SK-N-SH treated with all-trans-retinoic acid at 6 μM for 48 hours (cell line): ENCODE results near the gene LYRM4.

Experiments
- ATAC-seq: fragments of 200-7000 bp; cut with Tn5 transposase; 3 replicates; pipeline ENCODE4 v1.9.1; 2020; ENCODE audit warnings: mild to moderate bottlenecking, moderate library complexity
- ARNTL ChIP-seq: fragments of 450-650 bp; formaldehyde crosslinking; IDR thresholded peaks from 2 replicates; pipeline ENCODE4 v1.5.0; 2020; ENCODE audit warnings: low read depth, mild to moderate bottlenecking, moderate library complexity, borderline replicate concordance
- BACH2 ChIP-seq: fragments of 250-450 bp; sonication (Bioruptor Pico); IDR thresholded peaks from 2 replicates; pipeline ENCODE4 v1.9.0; 2021; ENCODE audit warnings: mild to moderate bottlenecking, borderline replicate concordance
- CREB5 ChIP-seq: fragments of 250-450 bp; sonication (Bioruptor Pico); IDR thresholded peaks from 2 replicates; pipeline ENCODE4 v1.5.1; 2020; ENCODE audit warnings: low read depth, mild to moderate bottlenecking, moderate library complexity
- CSDC2 ChIP-seq: fragments of 250-450 bp; sonication (Bioruptor Pico); IDR thresholded peaks from 2 replicates; pipeline ENCODE4 v1.5.0; 2020; ENCODE audit warnings: mild to moderate bottlenecking, moderate library complexity
- ESRRG ChIP-seq: fragments of 250-450 bp; sonication (Bioruptor Pico); IDR thresholded peaks from 2 replicates; pipeline ENCODE4 v1.6.1; 2021; ENCODE audit warnings: mild to moderate bottlenecking
- GLIS3 ChIP-seq: fragments of 250-450 bp; sonication (Bioruptor Pico); IDR thresholded peaks from 2 replicates; pipeline ENCODE4 v1.5.0; 2020; ENCODE audit warnings: mild to moderate bottlenecking, moderate library complexity
- ISL1 ChIP-seq: fragments of 250-450 bp; sonication (Bioruptor Pico); IDR thresholded peaks from 2 replicates; pipeline ENCODE4 v2.1.2; 2022; ENCODE audit warnings: mild to moderate bottlenecking, moderate library complexity
- OSR1 ChIP-seq: fragments of 250-450 bp; sonication (Bioruptor Pico); IDR thresholded peaks from 2 replicates; pipeline ENCODE4 v1.8.0; 2022; ENCODE audit warnings: moderate library complexity, mild to moderate bottlenecking, inconsistent platforms
- PPARA ChIP-seq: fragments of 250-450 bp; sonication (Bioruptor Pico); IDR thresholded peaks from 2 replicates; pipeline ENCODE4 v1.5.0; 2020; ENCODE audit warnings: mild to moderate bottlenecking, borderline replicate concordance
- RARB ChIP-seq: fragments of 250-450 bp; sonication (Bioruptor Pico); IDR thresholded peaks from 2 replicates; pipeline ENCODE4 v1.8.0; 2021; ENCODE audit warnings: mild to moderate bottlenecking, moderate library complexity
- SNAI2 ChIP-seq: fragments of 250-450 bp; sonication (Bioruptor Pico); IDR thresholded peaks from 2 replicates; pipeline ENCODE4 v1.5.0; 2020; ENCODE audit warnings: mild to moderate bottlenecking, moderate library complexity
- TCF4 ChIP-seq: fragments of 250-450 bp; sonication (Bioruptor Pico); IDR thresholded peaks from 2 replicates; pipeline ENCODE4 v1.8.0; 2021; ENCODE audit warnings: mild to moderate bottlenecking, moderate library complexity, borderline replicate concordance
- TSHZ2 ChIP-seq: fragments of 250-450 bp; sonication (Bioruptor Pico); IDR thresholded peaks from 2 replicates; pipeline ENCODE4 v1.5.0; 2020; ENCODE audit warnings: mild to moderate bottlenecking, moderate library complexity
- ZC3H10 ChIP-seq: fragments of 250-450 bp; sonication (Bioruptor Pico); IDR thresholded peaks from 2 replicates; pipeline ENCODE4 v1.5.1; 2021; ENCODE audit warnings: mild to moderate bottlenecking, moderate library complexity
- ZFP3 ChIP-seq: fragments of 250-450 bp; sonication (Bioruptor Pico); IDR thresholded peaks from 2 replicates; pipeline ENCODE4 v1.5.0; 2020; ENCODE audit warnings: mild to moderate bottlenecking, moderate library complexity
- ZFP30 ChIP-seq: fragments of 450-650 bp; formaldehyde crosslinking; IDR thresholded peaks from 2 replicates; pipeline ENCODE4 v1.5.0; 2022; ENCODE audit warnings: mild to moderate bottlenecking, moderate library complexity
- ZNF565 ChIP-seq: fragments of 450-650 bp; formaldehyde crosslinking; conservative IDR thresholded peaks from 2 replicates; pipeline ENCODE4 v1.5.0; 2020; ENCODE audit warnings: low read depth, mild to moderate bottlenecking, moderate library complexity
- ZNF70 ChIP-seq: fragments of 450-650 bp; formaldehyde crosslinking; IDR thresholded peaks from 2 replicates; pipeline ENCODE4 v1.5.0; 2020; ENCODE audit warnings: mild to moderate bottlenecking, moderate library complexity
- ZNF8 ChIP-seq: fragments of 450-650 bp; formaldehyde crosslinking; IDR thresholded peaks from 2 replicates; pipeline ENCODE4 v1.5.0; 2020; ENCODE audit warnings: mild to moderate bottlenecking, moderate library complexity
- TF ChIP-seq, protein P1 (sequence below): fragments of 250-450 bp; sonication (Bioruptor Pico); IDR thresholded peaks from 2 replicates; pipeline ENCODE4 v1.8.0; 2020; ENCODE audit warnings: mild to moderate bottlenecking, moderate library complexity, borderline replicate concordance
- TF ChIP-seq, protein P2 (sequence below): fragments of 250-450 bp; sonication (Bioruptor Pico); IDR thresholded peaks from 2 replicates; pipeline ENCODE4 v1.8.0; 2021; ENCODE audit warnings: low read depth, mild to moderate bottlenecking, moderate library complexity, borderline replicate concordance
- TF ChIP-seq, protein P3 (sequence below): fragments of 250-450 bp; sonication (Bioruptor Pico); IDR thresholded peaks from 2 replicates; pipeline ENCODE4 v1.5.1; 2021; ENCODE audit warnings: mild to moderate bottlenecking, moderate library complexity

Gene LYRM4

GRCh38 chr6:5256952-5257351 is 3.8 kb downstream of the LYRM4 start:
- TF ChIP-seq, protein P1, sequence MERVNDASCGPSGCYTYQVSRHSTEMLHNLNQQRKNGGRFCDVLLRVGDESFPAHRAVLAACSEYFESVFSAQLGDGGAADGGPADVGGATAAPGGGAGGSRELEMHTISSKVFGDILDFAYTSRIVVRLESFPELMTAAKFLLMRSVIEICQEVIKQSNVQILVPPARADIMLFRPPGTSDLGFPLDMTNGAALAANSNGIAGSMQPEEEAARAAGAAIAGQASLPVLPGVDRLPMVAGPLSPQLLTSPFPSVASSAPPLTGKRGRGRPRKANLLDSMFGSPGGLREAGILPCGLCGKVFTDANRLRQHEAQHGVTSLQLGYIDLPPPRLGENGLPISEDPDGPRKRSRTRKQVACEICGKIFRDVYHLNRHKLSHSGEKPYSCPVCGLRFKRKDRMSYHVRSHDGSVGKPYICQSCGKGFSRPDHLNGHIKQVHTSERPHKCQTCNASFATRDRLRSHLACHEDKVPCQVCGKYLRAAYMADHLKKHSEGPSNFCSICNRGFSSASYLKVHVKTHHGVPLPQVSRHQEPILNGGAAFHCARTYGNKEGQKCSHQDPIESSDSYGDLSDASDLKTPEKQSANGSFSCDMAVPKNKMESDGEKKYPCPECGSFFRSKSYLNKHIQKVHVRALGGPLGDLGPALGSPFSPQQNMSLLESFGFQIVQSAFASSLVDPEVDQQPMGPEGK (CRISPR knock-in tag), result no peak
- TF ChIP-seq BACH2 (CRISPR knock-in tag) (no peak), ZC3H10 (CRISPR knock-in tag) (no peak), ARNTL (CRISPR knock-in tag) (no peak), RARB (CRISPR knock-in tag) (no peak), TSHZ2 (CRISPR knock-in tag) (no peak), ZNF70 (CRISPR knock-in tag) (no peak), ZNF8 (CRISPR knock-in tag) (no peak), ZFP30 (no peak), TCF4 (CRISPR knock-in tag) (no peak), ZFP3 (no peak), GLIS3 (CRISPR knock-in tag) (no peak), ZNF565 (CRISPR knock-in tag) (no peak), PPARA (CRISPR knock-in tag) (no peak)
- TF ChIP-seq, protein P2, sequence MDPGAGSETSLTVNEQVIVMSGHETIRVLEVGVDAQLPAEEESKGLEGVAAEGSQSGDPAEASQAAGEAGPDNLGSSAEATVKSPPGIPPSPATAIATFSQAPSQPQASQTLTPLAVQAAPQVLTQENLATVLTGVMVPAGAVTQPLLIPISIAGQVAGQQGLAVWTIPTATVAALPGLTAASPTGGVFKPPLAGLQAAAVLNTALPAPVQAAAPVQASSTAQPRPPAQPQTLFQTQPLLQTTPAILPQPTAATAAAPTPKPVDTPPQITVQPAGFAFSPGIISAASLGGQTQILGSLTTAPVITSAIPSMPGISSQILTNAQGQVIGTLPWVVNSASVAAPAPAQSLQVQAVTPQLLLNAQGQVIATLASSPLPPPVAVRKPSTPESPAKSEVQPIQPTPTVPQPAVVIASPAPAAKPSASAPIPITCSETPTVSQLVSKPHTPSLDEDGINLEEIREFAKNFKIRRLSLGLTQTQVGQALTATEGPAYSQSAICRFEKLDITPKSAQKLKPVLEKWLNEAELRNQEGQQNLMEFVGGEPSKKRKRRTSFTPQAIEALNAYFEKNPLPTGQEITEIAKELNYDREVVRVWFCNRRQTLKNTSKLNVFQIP (CRISPR knock-in tag), result no peak
- TF ChIP-seq, protein P3, sequence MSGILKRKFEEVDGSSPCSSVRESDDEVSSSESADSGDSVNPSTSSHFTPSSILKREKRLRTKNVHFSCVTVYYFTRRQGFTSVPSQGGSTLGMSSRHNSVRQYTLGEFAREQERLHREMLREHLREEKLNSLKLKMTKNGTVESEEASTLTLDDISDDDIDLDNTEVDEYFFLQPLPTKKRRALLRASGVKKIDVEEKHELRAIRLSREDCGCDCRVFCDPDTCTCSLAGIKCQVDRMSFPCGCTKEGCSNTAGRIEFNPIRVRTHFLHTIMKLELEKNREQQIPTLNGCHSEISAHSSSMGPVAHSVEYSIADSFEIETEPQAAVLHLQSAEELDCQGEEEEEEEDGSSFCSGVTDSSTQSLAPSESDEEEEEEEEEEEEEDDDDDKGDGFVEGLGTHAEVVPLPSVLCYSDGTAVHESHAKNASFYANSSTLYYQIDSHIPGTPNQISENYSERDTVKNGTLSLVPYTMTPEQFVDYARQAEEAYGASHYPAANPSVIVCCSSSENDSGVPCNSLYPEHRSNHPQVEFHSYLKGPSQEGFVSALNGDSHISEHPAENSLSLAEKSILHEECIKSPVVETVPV (CRISPR knock-in tag), result no peak
- no peak for ATAC-seq

DNA sequence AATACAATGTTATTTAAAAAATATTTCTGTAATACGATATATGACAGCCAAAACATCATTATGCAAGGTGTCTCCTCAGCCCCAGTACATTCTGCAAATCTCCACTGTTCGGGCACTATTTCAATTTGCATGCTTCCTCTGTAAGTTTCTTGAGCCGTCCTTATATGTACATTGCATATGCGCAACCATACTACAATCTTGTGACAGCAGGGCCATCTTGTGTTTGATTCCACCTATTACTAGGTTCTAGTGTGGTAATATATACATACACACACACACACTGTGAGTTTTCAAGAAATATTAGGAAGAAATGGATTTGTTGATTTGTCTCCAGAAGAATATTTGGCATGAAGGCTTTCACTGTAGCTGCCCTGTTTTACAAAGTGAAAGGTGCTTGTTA is 9.8 kb downstream of the LYRM4 start:
- TF ChIP-seq ZNF8 (CRISPR knock-in tag) (no peak), PPARA (CRISPR knock-in tag) (no peak), ZNF565 (CRISPR knock-in tag) (no peak), ZNF70 (CRISPR knock-in tag) (no peak), CREB5 (CRISPR knock-in tag) (no peak), SNAI2 (CRISPR knock-in tag) (no peak), ISL1 (CRISPR knock-in tag) (no peak), ZC3H10 (CRISPR knock-in tag) (no peak), OSR1 (CRISPR knock-in tag) (no peak), ESRRG (CRISPR knock-in tag) (no peak), ZFP3 (no peak), TCF4 (CRISPR knock-in tag) (no peak), RARB (CRISPR knock-in tag) (no peak), BACH2 (CRISPR knock-in tag) (no peak), TSHZ2 (CRISPR knock-in tag) (no peak), CSDC2 (CRISPR knock-in tag) (no peak)
- TF ChIP-seq, protein P2 (CRISPR knock-in tag), result no peak
- TF ChIP-seq, protein P3 (CRISPR knock-in tag), result no peak
- ATAC-seq, result no peak
